Panc1 (cell line): ENCODE measurements around the gene TF. TPM values are rescaled to one million over a fixed set of nuclear protein-coding genes. Genes with fewer than 3 reads are reported as not detected.

Experiments used
- ATAC-seq: fragments of 200-7000 bp; cut with Tn5 transposase; 2 replicates; pipeline ENCODE4 v1.9.1; 2020; ENCODE audit warnings: mild to moderate bottlenecking, moderate library complexity
- BruUV-seq: library from RNA; stranded (reverse); fragments of 400-500 nt; replicated peaks from 2 replicates; lab custom pipeline; 2021; lab: Mats Ljungman, UMichigan
- CTCF ChIA-PET: fragments of 300-600 bp; sonication (Branson Sonifier 250); formaldehyde crosslinking; loops from one replicate; lab custom pipeline; 2022; ENCODE audit warnings: antibody characterized with exemption; lab: Charles Lee
- POLR2A ChIA-PET: fragments of 300-600 bp; sonication (Branson Sonifier 250); formaldehyde crosslinking; loops from one replicate; lab custom pipeline; 2022; ENCODE audit warnings: antibody characterized with exemption; lab: Charles Lee
- DNase-seq: peaks from one replicate; pipeline ENCODE4 v3.0.0-alpha.2; 2010; ENCODE audit warnings: low read depth, low spot score
- H3K27ac ChIP-seq: 2 replicates; pipeline ENCODE4 v1.5.1; 2011; ENCODE audit warnings: mild to moderate bottlenecking, low read length, inconsistent platforms
- H3K27me3 ChIP-seq: fragments of 200-500 bp; sonication (Bioruptor generic); 2 replicates; pipeline ENCODE4 v1.6.0; 2014; ENCODE audit warnings: low read length, inconsistent platforms; ENCODE audit not compliant: control insufficient read depth, insufficient read depth
- H3K36me3 ChIP-seq: fragments of 200-500 bp; sonication (Bioruptor generic); 2 replicates; pipeline ENCODE4 v1.5.1; 2014; ENCODE audit warnings: inconsistent platforms, mild to moderate bottlenecking, low read length, moderate library complexity; ENCODE audit not compliant: control insufficient read depth, insufficient read depth
- H3K4me1 ChIP-seq: 2 replicates; pipeline ENCODE4 v1.5.1; 2011; ENCODE audit warnings: inconsistent platforms, mild to moderate bottlenecking, low read length, moderate library complexity; ENCODE audit not compliant: control insufficient read depth, insufficient read depth
- H3K4me3 ChIP-seq, 2 experiments: 2 replicates each; pipeline ENCODE4 v1.5.1; 2011 to 2012; ENCODE audit warnings: low read depth in 2 of 2, low read length in 2 of 2, mild to moderate bottlenecking in 2 of 2, inconsistent platforms in 1 of 2, moderate library complexity in 1 of 2
- H3K9me3 ChIP-seq: fragments of 200-500 bp; sonication (Bioruptor generic); 2 replicates; pipeline ENCODE4 v1.5.1; 2014; ENCODE audit warnings: low read depth, mild to moderate bottlenecking, inconsistent platforms, low read length, moderate library complexity; ENCODE audit not compliant: control insufficient read depth, insufficient read depth
- POLR2AphosphoS5 ChIP-seq: IDR thresholded peaks from 2 replicates; pipeline ENCODE4 v1.6.1; 2012; ENCODE audit warnings: mild to moderate bottlenecking, low read depth, low read length, moderate library complexity
- SIN3A ChIP-seq: IDR thresholded peaks from 2 replicates; pipeline ENCODE4 v1.6.1; 2012; ENCODE audit warnings: low read depth, mild to moderate bottlenecking, low read length, moderate library complexity, borderline replicate concordance; ENCODE audit not compliant: insufficient read depth
- TCF7L2 ChIP-seq: IDR thresholded peaks from 2 replicates; pipeline ENCODE4 v1.6.1; 2011; ENCODE audit warnings: mild to moderate bottlenecking, low read depth, low read length, inconsistent platforms
- in situ Hi-C: cut with HindIII; loops from 2 replicates; pipeline ENCODE4 v1.10.0; 2016; ENCODE audit warnings: low sequenced_read_pairs, low pct_unique_long_range_greater_than_20kb
- intact Hi-C: fragments of 100-400 bp; cut with micrococcal nuclease; formaldehyde crosslinking; loops from one replicate; pipeline ENCODE4 v1.10.0; 2022; ENCODE audit not compliant: unreplicated experiment
- total RNA-seq: library from RNA; stranded (reverse); gene quantifications from one replicate; pipeline ENCODE4 v1.2.1, GENCODE V29; 2021; ENCODE audit not compliant: unreplicated experiment
- TF ChIP-seq, protein P1 (sequence below): fragments of 450-650 bp; IDR thresholded peaks from 2 replicates; pipeline ENCODE4 v1.5.1; 2017; ENCODE audit warnings: mild to moderate bottlenecking
- TF ChIP-seq, protein P2 (sequence below), 2 experiments: IDR thresholded peaks; 2 replicates each; pipeline ENCODE4 v1.6.1; 2011 to 2012; ENCODE audit warnings: low read depth in 2 of 2, control low read depth in 1 of 2, low read length in 1 of 2, mild to moderate bottlenecking in 1 of 2, moderate library complexity in 1 of 2; ENCODE audit not compliant: insufficient read depth in 1 of 2

Gene TF
- total RNA-seq, 1 experiment from 2014 or later, result 9.5 TPM

DNA sequence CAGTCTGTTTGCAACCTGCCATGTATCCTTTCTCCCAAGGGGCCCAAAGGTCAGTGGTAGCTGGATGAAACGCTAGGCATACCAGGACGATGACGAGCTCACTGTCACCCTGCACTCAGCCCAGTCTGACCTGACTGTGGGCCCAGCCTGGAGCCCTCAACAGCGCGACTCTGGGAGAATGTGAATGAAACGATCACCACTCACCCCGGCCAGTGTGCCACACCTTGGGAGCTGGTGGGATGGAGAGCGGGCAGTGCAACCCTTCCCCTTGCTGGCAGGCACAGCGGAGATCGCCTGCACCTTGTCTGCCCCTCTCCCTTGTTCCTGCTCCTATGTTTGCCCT is 86.6 kb downstream of the TF start:
- CTCF ChIA-PET, result interaction anchor here (0.6 to 0.7 kb wide), 2 partner anchors 105 to 389 kb away, joined by 3 read pairs; no protein-coding TSS in a partner anchor
- in situ Hi-C loops, result no loop called here
- ATAC-seq (no peak), DNase-seq (no peak)
- Histone ChIP-seq H3K27me3 (no peaks in the 10 kb centered on the region), H3K27ac (no peak overlapping the region), H3K36me3 (no peaks in the 10 kb centered on the region), H3K9me3 (no peaks in the 10 kb centered on the region), H3K4me3 (no peak overlapping the region), H3K4me1 (no peaks in the 10 kb centered on the region)
- BruUV-seq, result no TSS peak
- POLR2A ChIA-PET, result no interaction called here
- TF ChIP-seq TCF7L2, result no peak
- no peak for TF ChIP-seq SIN3A
- TF ChIP-seq, protein P1, sequence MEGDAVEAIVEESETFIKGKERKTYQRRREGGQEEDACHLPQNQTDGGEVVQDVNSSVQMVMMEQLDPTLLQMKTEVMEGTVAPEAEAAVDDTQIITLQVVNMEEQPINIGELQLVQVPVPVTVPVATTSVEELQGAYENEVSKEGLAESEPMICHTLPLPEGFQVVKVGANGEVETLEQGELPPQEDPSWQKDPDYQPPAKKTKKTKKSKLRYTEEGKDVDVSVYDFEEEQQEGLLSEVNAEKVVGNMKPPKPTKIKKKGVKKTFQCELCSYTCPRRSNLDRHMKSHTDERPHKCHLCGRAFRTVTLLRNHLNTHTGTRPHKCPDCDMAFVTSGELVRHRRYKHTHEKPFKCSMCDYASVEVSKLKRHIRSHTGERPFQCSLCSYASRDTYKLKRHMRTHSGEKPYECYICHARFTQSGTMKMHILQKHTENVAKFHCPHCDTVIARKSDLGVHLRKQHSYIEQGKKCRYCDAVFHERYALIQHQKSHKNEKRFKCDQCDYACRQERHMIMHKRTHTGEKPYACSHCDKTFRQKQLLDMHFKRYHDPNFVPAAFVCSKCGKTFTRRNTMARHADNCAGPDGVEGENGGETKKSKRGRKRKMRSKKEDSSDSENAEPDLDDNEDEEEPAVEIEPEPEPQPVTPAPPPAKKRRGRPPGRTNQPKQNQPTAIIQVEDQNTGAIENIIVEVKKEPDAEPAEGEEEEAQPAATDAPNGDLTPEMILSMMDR, result no peak
- TF ChIP-seq, protein P2, sequence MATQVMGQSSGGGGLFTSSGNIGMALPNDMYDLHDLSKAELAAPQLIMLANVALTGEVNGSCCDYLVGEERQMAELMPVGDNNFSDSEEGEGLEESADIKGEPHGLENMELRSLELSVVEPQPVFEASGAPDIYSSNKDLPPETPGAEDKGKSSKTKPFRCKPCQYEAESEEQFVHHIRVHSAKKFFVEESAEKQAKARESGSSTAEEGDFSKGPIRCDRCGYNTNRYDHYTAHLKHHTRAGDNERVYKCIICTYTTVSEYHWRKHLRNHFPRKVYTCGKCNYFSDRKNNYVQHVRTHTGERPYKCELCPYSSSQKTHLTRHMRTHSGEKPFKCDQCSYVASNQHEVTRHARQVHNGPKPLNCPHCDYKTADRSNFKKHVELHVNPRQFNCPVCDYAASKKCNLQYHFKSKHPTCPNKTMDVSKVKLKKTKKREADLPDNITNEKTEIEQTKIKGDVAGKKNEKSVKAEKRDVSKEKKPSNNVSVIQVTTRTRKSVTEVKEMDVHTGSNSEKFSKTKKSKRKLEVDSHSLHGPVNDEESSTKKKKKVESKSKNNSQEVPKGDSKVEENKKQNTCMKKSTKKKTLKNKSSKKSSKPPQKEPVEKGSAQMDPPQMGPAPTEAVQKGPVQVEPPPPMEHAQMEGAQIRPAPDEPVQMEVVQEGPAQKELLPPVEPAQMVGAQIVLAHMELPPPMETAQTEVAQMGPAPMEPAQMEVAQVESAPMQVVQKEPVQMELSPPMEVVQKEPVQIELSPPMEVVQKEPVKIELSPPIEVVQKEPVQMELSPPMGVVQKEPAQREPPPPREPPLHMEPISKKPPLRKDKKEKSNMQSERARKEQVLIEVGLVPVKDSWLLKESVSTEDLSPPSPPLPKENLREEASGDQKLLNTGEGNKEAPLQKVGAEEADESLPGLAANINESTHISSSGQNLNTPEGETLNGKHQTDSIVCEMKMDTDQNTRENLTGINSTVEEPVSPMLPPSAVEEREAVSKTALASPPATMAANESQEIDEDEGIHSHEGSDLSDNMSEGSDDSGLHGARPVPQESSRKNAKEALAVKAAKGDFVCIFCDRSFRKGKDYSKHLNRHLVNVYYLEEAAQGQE (IDR thresholded peaks at IDR 0.05; ENCODE audit: insufficient read depth in 1 of 2, low read depth in 2 of 2, low read length in 1 of 2), result no peak
- TF ChIP-seq POLR2AphosphoS5, result no peak
- intact Hi-C loops, result no loop called here

DNA sequence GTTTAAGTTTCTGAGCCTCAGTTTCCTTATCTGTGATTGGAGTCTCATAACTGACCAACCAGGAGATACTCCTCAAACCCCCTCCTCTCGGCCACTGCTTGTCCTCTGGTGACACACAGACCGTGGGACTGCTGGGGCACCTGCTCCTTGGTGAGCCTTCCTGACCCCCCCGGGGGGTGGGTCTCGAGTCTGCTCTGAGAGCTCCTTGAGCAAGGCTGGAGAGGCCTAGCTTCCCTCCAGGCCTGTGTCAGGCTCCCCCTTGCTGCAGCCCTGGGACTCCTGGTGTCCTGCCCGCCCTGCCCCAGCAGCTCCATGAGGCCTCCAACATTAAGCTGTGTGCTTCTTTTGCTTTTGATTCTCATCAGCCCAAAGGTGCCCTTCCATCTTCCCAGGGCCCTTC is 87.1 kb downstream of the TF start:
- Histone ChIP-seq H3K27me3 (no peaks in the 10 kb centered on the region), H3K9me3 (no peaks in the 10 kb centered on the region), H3K36me3 (no peaks in the 10 kb centered on the region), H3K27ac (no peak overlapping the region), H3K4me3 (no peak overlapping the region), H3K4me1 (no peaks in the 10 kb centered on the region)
- in situ Hi-C loops (no loop called here), intact Hi-C loops (no loop called here)
- no TSS peak for BruUV-seq
- DNase-seq (no peak), ATAC-seq (no peak)
- POLR2A ChIA-PET, result interaction anchor here (0.5 to 0.6 kb wide), 2 partner anchors 14 to 171 kb away, joined by 6 to 13 read pairs; partner anchors contain the start of gene TOPBP1
- no peak for TF ChIP-seq SIN3A
- no peak for TF ChIP-seq POLR2AphosphoS5
- TF ChIP-seq, protein P2 (IDR thresholded peaks at IDR 0.05; ENCODE audit: insufficient read depth in 1 of 2, low read depth in 2 of 2, low read length in 1 of 2), result no peak
- no peak for TF ChIP-seq TCF7L2
- TF ChIP-seq, protein P1, result no peak
- CTCF ChIA-PET, result interaction anchor here (0.6 to 0.7 kb wide), 2 partner anchors 105 to 388 kb away, joined by 3 read pairs; no protein-coding TSS in a partner anchor
